ENCODE results near the gene RPL7A.

- TF ChIP-seq CTCF (IDR thresholded peaks at IDR 0.05) (peak in 3 of 7 experiments; percentile 10 to 23 (median 17)), POLR2A (IDR thresholded peaks at IDR 0.05) (peak in 2 of 3 donors; percentile 49 to 65)
These were observed 8.5 kb downstream of the RPL7A start, which contains the start of the genes SURF1 and SURF2 for GRCh38 chr9:133356391-133357091.
